Measurements from ENCODE around the gene TIMM23B.
"Not testable (repeated sequence)": the region's sequence is repeated elsewhere in the genome, so short reads cannot be mapped to it uniquely, and the experiment has no call there.

The TIMM23B gene

DNA sequence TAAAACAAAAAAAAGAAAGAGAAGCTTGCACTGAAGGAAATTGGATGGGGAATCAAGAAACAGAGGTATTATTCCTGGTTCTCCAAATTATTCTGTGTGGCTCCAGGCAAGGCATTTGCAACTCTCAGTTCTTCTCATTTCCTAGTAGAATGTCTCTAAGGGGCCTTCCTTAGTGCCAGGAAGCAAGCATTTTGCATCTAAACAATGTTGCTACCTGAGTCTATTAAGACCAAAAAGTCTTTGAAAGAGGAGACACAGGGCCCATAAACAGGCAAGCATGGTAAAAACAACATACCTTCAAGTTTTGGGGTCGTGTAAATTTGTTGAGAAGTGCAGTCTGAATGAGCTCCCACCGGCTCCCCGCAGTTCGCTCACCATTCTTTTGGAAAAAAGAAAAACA lies 19.8 kb upstream of the TIMM23B start:
- WGBS, 2 donors (ENCODE audit: extremely low coverage in 2 of 2, insufficient read length in 2 of 2, insufficient replicate concordance in 1 of 2): no CpG with 5 or more reads among the region's 4 CpGs
- H2BK120ac ChIP-seq (ENCODE audit: low read depth, low read length): not testable (repeated sequence)

DNA sequence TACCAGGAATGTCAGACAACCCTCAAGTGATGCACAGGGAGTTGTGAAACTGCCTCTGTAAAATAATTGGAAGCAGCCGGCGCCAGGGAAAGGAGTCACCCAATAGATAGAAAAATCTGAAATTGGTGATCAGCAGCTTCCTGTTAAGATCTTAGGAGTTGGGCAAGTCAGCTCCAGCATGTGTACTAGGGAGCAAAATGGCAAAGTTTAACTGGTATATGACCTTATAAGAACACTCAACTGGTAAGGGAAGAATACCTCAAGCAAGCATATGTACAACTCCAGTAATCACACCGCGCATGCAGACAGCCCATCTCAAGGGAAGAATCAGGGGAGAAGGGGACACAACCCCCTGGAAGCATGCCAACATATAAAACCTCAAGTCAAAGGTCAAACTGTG lies 18.3 kb upstream of the TIMM23B start:
- not testable (repeated sequence) for H3K14ac ChIP-seq (ENCODE audit: low read length); H4K8ac ChIP-seq (ENCODE audit: low read depth, low read length); H3K27ac ChIP-seq (replicated peaks; ENCODE audit: low read length); H2AFZ ChIP-seq (ENCODE audit: low read length); H3K4me3 ChIP-seq (ENCODE audit: low read length in 2 of 2); H3K79me1 ChIP-seq (ENCODE audit: low read depth, low read length); H3K4ac ChIP-seq (ENCODE audit: low read length); H2AK5ac ChIP-seq (ENCODE audit: low read depth, low read length); H2BK120ac ChIP-seq (ENCODE audit: low read depth, low read length); H3K18ac ChIP-seq (ENCODE audit: low read length); H2BK15ac ChIP-seq (ENCODE audit: low read length); H3K9me3 ChIP-seq (replicated peaks in 1 of 2; ENCODE audit: control insufficient read depth in 2 of 2, insufficient read depth in 1 of 2, low read depth in 1 of 2, low read length in 2 of 2); H3K27me3 ChIP-seq (ENCODE audit: control insufficient read depth in 3 of 3, insufficient read depth in 3 of 3, low read depth in 1 of 3, low read length in 3 of 3); H2BK5ac ChIP-seq (ENCODE audit: low read length); H3K23ac ChIP-seq (ENCODE audit: low read depth, low read length, poor library complexity); H3K4me2 ChIP-seq (ENCODE audit: insufficient read depth, low read length, poor library complexity, severe bottlenecking); H4K91ac ChIP-seq (ENCODE audit: low read depth, low read length, poor library complexity); H3K9ac ChIP-seq (ENCODE audit: low read depth, low read length, poor library complexity); H3K4me1 ChIP-seq (ENCODE audit: control insufficient read depth in 2 of 2, insufficient read depth in 1 of 2, low read depth in 1 of 2, low read length in 2 of 2); DNase-seq (ENCODE audit: low spot score); H2BK12ac ChIP-seq (ENCODE audit: low read length)
- no CpG with 5 or more reads among the region's 4 CpGs for whole genome bisulfite sequencing, 2 donors (ENCODE audit: extremely low coverage in 2 of 2, insufficient read length in 2 of 2, insufficient replicate concordance in 1 of 2)
- peaks cover 0 to 32% of the 10 kb centered on the region in 2 donors for H3K36me3 ChIP-seq (replicated peaks in 1 of 2; ENCODE audit: control insufficient read depth in 2 of 2, insufficient read depth in 2 of 2, low read length in 2 of 2)

More for the DNA sequence above, 19.8 kb upstream of the TIMM23B start:
- H3K9ac ChIP-seq (ENCODE audit: low read depth, low read length, poor library complexity); H3K79me1 ChIP-seq (ENCODE audit: low read depth, low read length); H3K4me1 ChIP-seq (ENCODE audit: control insufficient read depth in 2 of 2, insufficient read depth in 1 of 2, low read depth in 1 of 2, low read length in 2 of 2); H3K9me3 ChIP-seq (replicated peaks in 1 of 2; ENCODE audit: control insufficient read depth in 2 of 2, insufficient read depth in 1 of 2, low read depth in 1 of 2, low read length in 2 of 2); H2BK5ac ChIP-seq (ENCODE audit: low read length); H3K18ac ChIP-seq (ENCODE audit: low read length); H2AFZ ChIP-seq (ENCODE audit: low read length); H2AK5ac ChIP-seq (ENCODE audit: low read depth, low read length); H3K4me2 ChIP-seq (ENCODE audit: insufficient read depth, low read length, poor library complexity, severe bottlenecking); H3K27ac ChIP-seq (replicated peaks; ENCODE audit: low read length); H3K14ac ChIP-seq (ENCODE audit: low read length); H3K4me3 ChIP-seq (ENCODE audit: low read length in 2 of 2); H2BK12ac ChIP-seq (ENCODE audit: low read length); H4K8ac ChIP-seq (ENCODE audit: low read depth, low read length); DNase-seq (ENCODE audit: low spot score); H3K27me3 ChIP-seq (ENCODE audit: control insufficient read depth in 3 of 3, insufficient read depth in 3 of 3, low read depth in 1 of 3, low read length in 3 of 3); H3K23ac ChIP-seq (ENCODE audit: low read depth, low read length, poor library complexity); H2BK15ac ChIP-seq (ENCODE audit: low read length); H3K4ac ChIP-seq (ENCODE audit: low read length); H4K91ac ChIP-seq (ENCODE audit: low read depth, low read length, poor library complexity): not testable (repeated sequence)
- H3K36me3 ChIP-seq (replicated peaks in 1 of 2; ENCODE audit: control insufficient read depth in 2 of 2, insufficient read depth in 2 of 2, low read length in 2 of 2): peaks cover 0 to 29% of the 10 kb centered on the region in 2 donors

GRCh38 chr10:49931276-49931675 lies 10.6 kb upstream of the TIMM23B start:
- not testable (repeated sequence) for H3K4me1 ChIP-seq (ENCODE audit: control insufficient read depth in 2 of 2, insufficient read depth in 1 of 2, low read depth in 1 of 2, low read length in 2 of 2); H3K23ac ChIP-seq (ENCODE audit: low read depth, low read length, poor library complexity)
- WGBS, 2 donors (ENCODE audit: extremely low coverage in 2 of 2, insufficient read length in 2 of 2, insufficient replicate concordance in 1 of 2): no CpG with 5 or more reads among the region's 5 CpGs

DNA sequence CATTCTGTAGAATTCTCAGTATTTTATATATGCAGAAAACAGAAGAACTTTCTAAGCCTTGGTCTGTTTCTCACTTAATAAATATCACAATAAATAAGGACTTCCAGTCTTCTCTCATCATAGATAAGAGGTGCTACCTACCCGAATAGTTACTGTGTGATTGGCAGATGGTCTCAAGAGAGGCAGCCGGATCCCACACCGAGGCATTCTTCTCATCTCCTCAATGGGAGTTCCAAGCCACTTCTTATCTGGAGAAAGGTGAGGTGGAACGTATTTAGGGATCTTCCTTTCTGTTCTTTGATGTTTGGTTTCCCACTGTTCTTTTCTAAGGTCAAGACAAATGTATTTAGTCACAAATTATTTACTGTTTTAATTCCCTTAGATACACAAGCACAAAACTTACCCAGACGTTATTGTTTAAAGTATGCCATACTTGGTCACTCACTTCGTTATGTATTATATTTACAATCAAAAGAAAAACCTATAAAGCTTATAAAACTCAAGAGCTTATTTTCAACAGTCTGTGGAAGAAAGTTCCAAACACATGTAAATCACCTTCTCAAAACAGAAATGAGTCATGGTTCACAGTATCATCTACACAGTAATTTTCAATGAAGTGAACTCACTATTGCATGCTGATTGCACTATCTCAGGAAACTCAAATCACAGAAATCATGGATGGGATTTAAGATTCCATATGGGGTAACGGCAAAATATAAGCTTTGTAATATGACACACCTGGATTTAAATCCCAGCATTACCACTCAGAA lies 9.7 kb upstream of the TIMM23B start:
- peaks cover 2 to 20% of the 10 kb centered on the region in 2 donors for H3K36me3 ChIP-seq (replicated peaks in 1 of 2; ENCODE audit: control insufficient read depth in 2 of 2, insufficient read depth in 2 of 2, low read length in 2 of 2)
- not testable (repeated sequence) for H3K4ac ChIP-seq (ENCODE audit: low read length); H4K8ac ChIP-seq (ENCODE audit: low read depth, low read length); H3K23ac ChIP-seq (ENCODE audit: low read depth, low read length, poor library complexity); H3K14ac ChIP-seq (ENCODE audit: low read length); H2BK120ac ChIP-seq (ENCODE audit: low read depth, low read length); H3K9me3 ChIP-seq (replicated peaks in 1 of 2; ENCODE audit: control insufficient read depth in 2 of 2, insufficient read depth in 1 of 2, low read depth in 1 of 2, low read length in 2 of 2); H3K9ac ChIP-seq (ENCODE audit: low read depth, low read length, poor library complexity); H3K27ac ChIP-seq (replicated peaks; ENCODE audit: low read length); H3K18ac ChIP-seq (ENCODE audit: low read length); H3K27me3 ChIP-seq (ENCODE audit: control insufficient read depth in 3 of 3, insufficient read depth in 3 of 3, low read depth in 1 of 3, low read length in 3 of 3); H3K4me1 ChIP-seq (ENCODE audit: control insufficient read depth in 2 of 2, insufficient read depth in 1 of 2, low read depth in 1 of 2, low read length in 2 of 2); H2BK15ac ChIP-seq (ENCODE audit: low read length); H3K79me1 ChIP-seq (ENCODE audit: low read depth, low read length); H2AFZ ChIP-seq (ENCODE audit: low read length); H2AK5ac ChIP-seq (ENCODE audit: low read depth, low read length); DNase-seq (ENCODE audit: low spot score); H3K4me3 ChIP-seq (ENCODE audit: low read length in 2 of 2); H2BK12ac ChIP-seq (ENCODE audit: low read length); H2BK5ac ChIP-seq (ENCODE audit: low read length); H4K91ac ChIP-seq (ENCODE audit: low read depth, low read length, poor library complexity); H3K4me2 ChIP-seq (ENCODE audit: insufficient read depth, low read length, poor library complexity, severe bottlenecking)
- no CpG with 5 or more reads among the region's 7 CpGs for WGBS, 2 donors (ENCODE audit: extremely low coverage in 2 of 2, insufficient read length in 2 of 2, insufficient replicate concordance in 1 of 2)

More at GRCh38 chr10:49931276-49931675, 10.6 kb upstream of the TIMM23B start:
- H3K4me2 ChIP-seq (ENCODE audit: insufficient read depth, low read length, poor library complexity, severe bottlenecking); H3K79me1 ChIP-seq (ENCODE audit: low read depth, low read length); H4K91ac ChIP-seq (ENCODE audit: low read depth, low read length, poor library complexity); H3K9me3 ChIP-seq (replicated peaks in 1 of 2; ENCODE audit: control insufficient read depth in 2 of 2, insufficient read depth in 1 of 2, low read depth in 1 of 2, low read length in 2 of 2); H3K18ac ChIP-seq (ENCODE audit: low read length); H3K14ac ChIP-seq (ENCODE audit: low read length); H3K4me3 ChIP-seq (ENCODE audit: low read length in 2 of 2); H3K27me3 ChIP-seq (ENCODE audit: control insufficient read depth in 3 of 3, insufficient read depth in 3 of 3, low read depth in 1 of 3, low read length in 3 of 3); DNase-seq (ENCODE audit: low spot score); H2AK5ac ChIP-seq (ENCODE audit: low read depth, low read length); H3K4ac ChIP-seq (ENCODE audit: low read length); H2BK5ac ChIP-seq (ENCODE audit: low read length); H3K27ac ChIP-seq (replicated peaks; ENCODE audit: low read length); H2BK120ac ChIP-seq (ENCODE audit: low read depth, low read length); H2BK12ac ChIP-seq (ENCODE audit: low read length); H2BK15ac ChIP-seq (ENCODE audit: low read length); H4K8ac ChIP-seq (ENCODE audit: low read depth, low read length); H3K9ac ChIP-seq (ENCODE audit: low read depth, low read length, poor library complexity); H2AFZ ChIP-seq (ENCODE audit: low read length): not testable (repeated sequence)
- H3K36me3 ChIP-seq (replicated peaks in 1 of 2; ENCODE audit: control insufficient read depth in 2 of 2, insufficient read depth in 2 of 2, low read length in 2 of 2): peaks cover 2 to 25% of the 10 kb centered on the region in 2 donors
